Body of pancreas (tissue), 4 donors: ENCODE measurements around the gene POTEM. TPM values are rescaled to one million over a fixed set of nuclear protein-coding genes. Genes with fewer than 3 reads are reported as not detected.
"Not testable (repeated sequence)": the region's sequence is repeated elsewhere in the genome, so short reads cannot be mapped to it uniquely, and the experiment has no call there.

Experiments
- ATAC-seq: fragments of 150-250 bp; one replicate; pipeline ENCODE4 v1.9.1; 2016
- DNase-seq, 4 donors: peaks; one replicate each; pipeline ENCODE4 v3.0.0-alpha.2; 2019
- H3K27ac ChIP-seq, 4 donors: fragments of 200-600 bp; sonication (generic); 1 replicate in 3 of 4; 2 replicates in 1 of 4; pipeline versions ENCODE4 v1.5.1 to v1.6.1; 2016 to 2019; ENCODE audit warnings: mild to moderate bottlenecking in 1 of 4, mixed read lengths in 1 of 4, moderate library complexity in 1 of 4
- H3K27me3 ChIP-seq, 2 donors: fragments of 200-600 bp; sonication (generic); one replicate each; pipeline ENCODE4 v1.6.0; 2016; ENCODE audit warnings: mild to moderate bottlenecking in 1 of 2
- H3K36me3 ChIP-seq, 2 donors: fragments of 200-600 bp; sonication (generic); replicated peaks in 1 of 2; 2 replicates each; pipeline ENCODE4 v1.5.1; 2016; ENCODE audit warnings: low read depth in 2 of 2; ENCODE audit not compliant: insufficient read depth in 1 of 2
- H3K4me1 ChIP-seq: fragments of 200-600 bp; sonication (generic); one replicate; pipeline ENCODE4 v1.6.0; 2016
- H3K4me3 ChIP-seq, 2 donors: fragments of 200-600 bp; sonication (generic); 1 replicate in 1 of 2; 2 replicates in 1 of 2; pipeline ENCODE4 v1.5.1; 2016 to 2019
- H3K9me3 ChIP-seq, 3 donors: fragments of 200-600 bp; sonication (generic); 1 replicate in 2 of 3; 2 replicates in 1 of 3; pipeline ENCODE4 v1.5.1; 2016
- WGBS, 2 donors: methylation state at CpG; one replicate each; pipeline ENCODE4 v1.1.5; 2017; 5-methylcytosine and 5-hydroxymethylcytosine counted together
- intact Hi-C: fragments of 100-400 bp; cut with DNase I; formaldehyde crosslinking; loops from one replicate; pipeline ENCODE4 v1.15.1; 2023
- small RNA-seq: library from RNA; depleted of rRNA; stranded (forward); fragments of <200 nt; gene quantifications from one replicate; pipeline ENCODE3, GENCODE V24; 2016
- total RNA-seq, 2 donors: library from RNA; depleted of rRNA; stranded (reverse); fragments of >200 nt; gene quantifications; one replicate each; pipeline ENCODE4 v1.1.0, GENCODE V29; 2016

The POTEM gene
- total RNA-seq, 2 donors from 2014 or later, result not detected

DNA sequence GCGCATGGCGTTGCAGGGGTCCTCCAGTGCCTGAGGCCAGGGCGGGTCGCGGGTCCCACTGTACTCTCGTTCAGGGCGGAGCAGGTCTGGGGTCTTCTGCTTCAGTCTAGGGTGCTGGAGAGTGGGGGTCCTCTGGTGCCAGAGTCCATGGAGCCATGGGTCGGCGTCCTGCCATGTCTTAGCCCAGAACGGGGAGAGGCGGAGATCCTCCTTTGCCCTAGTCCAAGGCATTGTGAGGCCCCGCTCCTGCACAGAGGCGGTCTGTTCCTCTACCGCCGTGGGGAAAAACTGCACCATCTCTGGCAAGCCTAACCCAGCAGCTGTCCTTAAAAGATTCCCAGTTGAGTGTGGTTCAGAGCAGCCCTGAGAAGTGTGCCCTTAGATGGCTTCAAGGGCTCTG, 71.6 kb downstream of the POTEM start:
- ATAC-seq, H3K4me1 ChIP-seq, DNase-seq, H3K27me3 ChIP-seq, H3K27ac ChIP-seq, H3K9me3 ChIP-seq, H3K4me3 ChIP-seq, intact Hi-C loops, H3K36me3 ChIP-seq: not testable (repeated sequence)
- WGBS, 2 donors, result no CpG with 5 or more reads among the region's 15 CpGs

- intact Hi-C loops, ATAC-seq, H3K36me3 ChIP-seq, H3K4me1 ChIP-seq, DNase-seq, H3K27me3 ChIP-seq, H3K9me3 ChIP-seq, H3K4me3 ChIP-seq, H3K27ac ChIP-seq: not testable (repeated sequence)
- WGBS, 2 donors, result 31 to 38% methylated on average over 2 of the region's 2 CpGs
Measured at GRCh38 chr14:19043384-19043783, 76.2 kb downstream of the POTEM start.

Small RNA genes lying within 50 kb of the gene (small RNA-seq; reads per million reads assigned to genes)
- gene RNU6-1239P, result not detected
